Measurements from ENCODE around the gene B4GALT1.

GRCh38 chr9:33140401-33141360 lies 26.5 kb downstream of the B4GALT1 start:
- no peak for TF ChIP-seq EZH2 (IDR thresholded peaks at IDR 0.05; ENCODE audit: low read length)
- TF ChIP-seq, protein P1, sequence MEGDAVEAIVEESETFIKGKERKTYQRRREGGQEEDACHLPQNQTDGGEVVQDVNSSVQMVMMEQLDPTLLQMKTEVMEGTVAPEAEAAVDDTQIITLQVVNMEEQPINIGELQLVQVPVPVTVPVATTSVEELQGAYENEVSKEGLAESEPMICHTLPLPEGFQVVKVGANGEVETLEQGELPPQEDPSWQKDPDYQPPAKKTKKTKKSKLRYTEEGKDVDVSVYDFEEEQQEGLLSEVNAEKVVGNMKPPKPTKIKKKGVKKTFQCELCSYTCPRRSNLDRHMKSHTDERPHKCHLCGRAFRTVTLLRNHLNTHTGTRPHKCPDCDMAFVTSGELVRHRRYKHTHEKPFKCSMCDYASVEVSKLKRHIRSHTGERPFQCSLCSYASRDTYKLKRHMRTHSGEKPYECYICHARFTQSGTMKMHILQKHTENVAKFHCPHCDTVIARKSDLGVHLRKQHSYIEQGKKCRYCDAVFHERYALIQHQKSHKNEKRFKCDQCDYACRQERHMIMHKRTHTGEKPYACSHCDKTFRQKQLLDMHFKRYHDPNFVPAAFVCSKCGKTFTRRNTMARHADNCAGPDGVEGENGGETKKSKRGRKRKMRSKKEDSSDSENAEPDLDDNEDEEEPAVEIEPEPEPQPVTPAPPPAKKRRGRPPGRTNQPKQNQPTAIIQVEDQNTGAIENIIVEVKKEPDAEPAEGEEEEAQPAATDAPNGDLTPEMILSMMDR (optimal IDR thresholded peaks at IDR 0.05 in 1 of 3, IDR thresholded peaks at IDR 0.05 in 1 of 3, conservative IDR thresholded peaks at IDR 0.05 in 1 of 3; ENCODE audit: extremely low read depth in 1 of 3, insufficient read depth in 2 of 3, low read length in 3 of 3) = no peak

Measured in keratinocyte (primary cell).